CD4-positive, CD25-positive, alpha-beta regulatory T cell (primary cell): ENCODE measurements around the gene APOBEC3H. TPM values are rescaled to one million over a fixed set of nuclear protein-coding genes. Genes with fewer than 3 reads are reported as not detected.

ENCODE experiments used
- ATAC-seq, 2 donors: fragments of 150-1000 bp; cut with Tn5 transposase; one replicate each; pipeline ENCODE4 v1.10.0; 2021; ENCODE audit warnings: low read depth in 2 of 2, moderate number of reproducible peaks in 2 of 2, moderate library complexity in 1 of 2
- DNase-seq, 3 donors: peaks; one replicate each; pipeline versions ENCODE4 v3.0.0 to v3.0.0-alpha.2; 2012 to 2022; ENCODE audit warnings: mixed read lengths in 1 of 3
- H3K27ac ChIP-seq: one replicate; pipeline ENCODE4 v1.7.0; 2013; ENCODE audit warnings: mild to moderate bottlenecking, low read length; ENCODE audit not compliant: insufficient read depth, poor library complexity, severe bottlenecking
- H3K27me3 ChIP-seq: one replicate; pipeline ENCODE4 v1.7.0; 2013; ENCODE audit warnings: low read length; ENCODE audit not compliant: control insufficient read depth, insufficient read depth
- H3K36me3 ChIP-seq: one replicate; pipeline ENCODE4 v1.7.0; 2013; ENCODE audit warnings: mild to moderate bottlenecking, low read length, moderate library complexity; ENCODE audit not compliant: control insufficient read depth, insufficient read depth
- H3K4me1 ChIP-seq: 2 replicates; pipeline ENCODE4 v1.7.0; 2013; ENCODE audit warnings: mild to moderate bottlenecking, low read length; ENCODE audit not compliant: insufficient read depth, control insufficient read depth, poor library complexity, severe bottlenecking
- H3K4me3 ChIP-seq: one replicate; pipeline ENCODE4 v1.7.0; 2013; ENCODE audit warnings: low read depth, mild to moderate bottlenecking, low read length, moderate library complexity
- H3K9me3 ChIP-seq, 2 experiments: 1 replicate in 1 of 2; 2 replicates in 1 of 2; pipeline ENCODE4 v1.7.0; 2013; ENCODE audit warnings: low read length in 2 of 2, mild to moderate bottlenecking in 1 of 2, moderate library complexity in 1 of 2; ENCODE audit not compliant: control insufficient read depth in 2 of 2
- H3K27ac Mint-ChIP-seq, 3 donors: one replicate each; pipeline ENCODE4 v1.8.0; 2020 to 2022; ENCODE audit warnings: mild to moderate bottlenecking in 3 of 3, mixed read lengths in 3 of 3, moderate library complexity in 2 of 3
- H3K27me3 Mint-ChIP-seq: one replicate; pipeline ENCODE4 v1.8.0; 2022; ENCODE audit warnings: mild to moderate bottlenecking, mixed read lengths
- H3K36me3 Mint-ChIP-seq: one replicate; pipeline ENCODE4 v1.8.0; 2020; ENCODE audit warnings: mixed read lengths
- H3K4me1 Mint-ChIP-seq, 4 donors: one replicate each; pipeline ENCODE4 v1.8.0; 2020 to 2022; ENCODE audit warnings: mixed read lengths in 4 of 4, mild to moderate bottlenecking in 1 of 4
- H3K4me3 Mint-ChIP-seq, 4 donors: one replicate each; pipeline ENCODE4 v1.8.0; 2020 to 2022; ENCODE audit warnings: mild to moderate bottlenecking in 4 of 4, mixed read lengths in 4 of 4, moderate library complexity in 3 of 4
- H3K9me3 Mint-ChIP-seq, 7 donors: one replicate each; pipeline ENCODE4 v1.8.0; 2020 to 2022; ENCODE audit warnings: mixed read lengths in 7 of 7, mild to moderate bottlenecking in 3 of 7, moderate library complexity in 2 of 7
- polyA plus RNA-seq, 4 donors: library from polyadenylated mRNA; unstranded; fragments of 300-500 nt; fragmentation: Illumina TruSeq; gene quantifications; one replicate each; pipeline ENCODE4 v1.2.3, GENCODE V29; 2021
- total RNA-seq: library from RNA; stranded (reverse); gene quantifications from one replicate; pipeline ENCODE4 v1.2.3, GENCODE V29; 2022

Gene APOBEC3H
- total and polyA plus RNA-seq, 5 donors from 2014 or later: 1.7 to 7.8 (median 2.6) TPM

DNA sequence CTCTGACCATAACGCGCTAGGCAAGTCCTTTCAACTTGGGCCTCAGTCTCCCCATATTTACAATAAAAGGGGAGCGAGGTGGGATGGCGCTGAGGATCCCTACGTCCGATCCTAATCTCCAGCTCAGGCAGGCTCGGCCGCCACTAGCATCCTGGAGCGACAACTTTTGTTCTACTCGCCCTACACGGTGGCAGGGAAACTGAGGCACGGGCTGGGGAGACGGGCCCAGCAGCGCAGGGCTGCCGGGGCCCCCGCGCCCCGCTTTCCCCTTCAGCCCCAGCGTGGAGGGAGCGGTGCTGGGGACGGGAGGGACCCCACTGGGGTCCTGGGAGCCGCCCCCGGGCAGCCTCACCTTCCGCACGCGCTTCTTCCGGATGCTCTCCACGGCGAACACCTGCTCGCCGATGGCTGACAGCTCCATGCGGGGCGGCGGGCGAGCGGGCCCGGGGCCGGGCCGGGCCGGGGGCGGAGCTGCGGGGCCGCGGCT, 55.0 kb downstream of the APOBEC3H start:
- Histone ChIP-seq H3K9me3 (no peaks in the 10 kb centered on the region), H3K27me3 (peaks cover 3% of the 10 kb centered on the region), H3K36me3 (peaks cover 6% of the 10 kb centered on the region), H3K4me3 (peak overlapping the region; percentile 80), H3K27ac (peak overlapping the region; percentile 90), H3K4me1 (peaks cover 59% of the 10 kb centered on the region)
- ATAC-seq (no peak), DNase-seq (no peak)
- Mint-ChIP-seq H3K27ac (peak overlapping the region; percentile 5 to 98 (median 89)), H3K9me3 (peaks cover 0 to 3% (median 0%) of the 10 kb centered on the region in 7 donors), H3K4me1 (peaks cover 4 to 50% (median 33%) of the 10 kb centered on the region in 4 donors), H3K36me3 (peaks cover 6% of the 10 kb centered on the region), H3K27me3 (peaks cover 20% of the 10 kb centered on the region), H3K4me3 (peak overlapping the region; percentile 68 to 91 (median 86))

DNA sequence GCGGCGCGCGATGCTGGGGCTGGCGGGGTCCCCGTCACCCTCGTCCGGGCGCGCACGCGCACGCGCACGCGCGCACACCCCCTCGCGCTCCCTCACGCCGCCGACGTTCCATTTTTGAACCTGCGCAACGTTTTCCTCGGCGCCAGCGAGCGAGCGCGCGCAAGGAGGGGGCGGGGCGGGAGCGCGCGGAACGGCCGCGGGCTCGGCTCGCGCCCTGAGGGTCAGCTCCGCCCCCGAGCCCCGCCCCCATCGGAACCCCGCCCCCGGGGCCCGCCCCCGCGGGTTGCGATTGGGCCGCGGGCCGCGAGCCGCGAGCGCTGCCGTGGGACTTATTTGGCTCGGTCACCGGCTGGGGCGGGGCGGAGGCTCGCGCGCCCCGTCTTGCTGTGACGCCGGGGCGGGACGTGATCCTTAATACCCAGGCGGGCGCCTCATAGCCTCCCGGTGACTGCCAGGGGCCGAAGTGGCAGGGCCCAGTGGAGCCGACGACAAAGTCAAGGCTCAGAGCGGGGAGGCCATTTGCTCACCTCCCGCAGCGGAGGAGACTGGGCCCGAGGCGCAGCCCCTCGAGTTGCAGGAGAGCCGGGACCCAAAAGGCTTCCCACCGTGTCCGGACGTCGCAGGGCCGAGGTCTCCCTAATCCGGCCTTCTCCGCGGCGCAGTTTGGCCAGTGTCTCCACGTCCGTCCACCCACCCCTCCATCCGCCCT, 55.6 kb downstream of the APOBEC3H start, which contains the start of gene CBX7:
Gene CBX7, minus strand, starts transcription at position 170 of the 709 bp plus-strand sequence. CDS start 236 bp downstream, outside the sequence.
- peak; percentile 81 to 86 for ATAC-seq

DNA sequence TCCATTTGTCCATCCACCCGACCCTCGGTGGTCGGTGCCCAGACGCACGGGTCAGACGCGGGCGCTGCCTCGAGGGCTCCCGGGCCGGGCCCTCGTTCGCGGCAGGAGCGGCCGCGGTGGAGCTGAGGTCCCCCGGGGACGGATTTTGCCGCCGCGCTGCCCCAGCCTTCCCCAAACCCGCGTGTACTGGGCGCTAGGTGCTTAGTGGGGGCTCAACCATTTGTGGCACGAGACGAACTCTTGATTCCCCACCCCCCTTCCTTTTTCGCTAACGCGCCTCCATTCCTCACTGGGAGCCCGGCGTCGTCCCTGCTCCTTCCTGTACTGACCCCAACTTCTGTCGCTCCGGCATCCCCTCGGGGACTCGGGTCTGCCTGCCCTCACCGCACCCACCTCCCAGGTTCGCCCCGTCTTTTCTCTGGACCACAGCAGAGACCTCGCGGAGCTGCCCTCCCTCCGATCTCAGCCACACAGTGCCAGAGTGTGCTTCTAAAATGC, 56.2 kb downstream of the APOBEC3H start:
- H3K27me3 Mint-ChIP-seq: peaks cover 26% of the 10 kb centered on the region
- peaks cover 4 to 38% (median 30%) of the 10 kb centered on the region in 4 donors for H3K4me1 Mint-ChIP-seq
- DNase-seq (no peak), ATAC-seq (no peak)
- H3K27ac ChIP-seq: peak overlapping the region; percentile 85
- H3K27ac Mint-ChIP-seq: peak overlapping the region; percentile 88 to 98 (median 95)
- H3K4me3 Mint-ChIP-seq: peak overlapping the region; percentile 85 to 95 (median 90)
- H3K4me3 ChIP-seq: peak overlapping the region; percentile 37
- H3K9me3 ChIP-seq: no peaks in the 10 kb centered on the region
- peaks cover 6% of the 10 kb centered on the region for H3K36me3 ChIP-seq
- H3K4me1 ChIP-seq: peaks cover 47% of the 10 kb centered on the region
- peaks cover 0 to 3% (median 0%) of the 10 kb centered on the region in 7 donors for H3K9me3 Mint-ChIP-seq
- H3K27me3 ChIP-seq: peaks cover 3% of the 10 kb centered on the region
- peaks cover 6% of the 10 kb centered on the region for H3K36me3 Mint-ChIP-seq

More for the DNA sequence above, 55.6 kb downstream of the APOBEC3H start, which contains the start of gene CBX7:
- H3K9me3 ChIP-seq: no peaks in the 10 kb centered on the region
- H3K4me3 Mint-ChIP-seq: peak within 1 kb of the TSS; percentile 85 to 97 (median 90)
- H3K4me1 Mint-ChIP-seq: peaks cover 4 to 44% (median 33%) of the 10 kb centered on the region in 4 donors
- H3K4me1 ChIP-seq: peaks cover 53% of the 10 kb centered on the region
- peaks cover 24% of the 10 kb centered on the region for H3K27me3 Mint-ChIP-seq
- peak within 1 kb of the TSS; percentile 88 to 98 (median 95) for H3K27ac Mint-ChIP-seq
- peak; percentile 89 to 92 (median 92) for DNase-seq
- H3K27me3 ChIP-seq: peaks cover 3% of the 10 kb centered on the region
- peaks cover 0 to 3% (median 0%) of the 10 kb centered on the region in 7 donors for H3K9me3 Mint-ChIP-seq
- peak within 1 kb of the TSS; percentile 90 for H3K27ac ChIP-seq
- H3K36me3 ChIP-seq: peaks cover 6% of the 10 kb centered on the region
- H3K36me3 Mint-ChIP-seq: peaks cover 6% of the 10 kb centered on the region
- peak within 1 kb of the TSS; percentile 80 for H3K4me3 ChIP-seq

Other genes starting within 250 kb of the APOBEC3H start
- 47.2 TPM for gene CBX6, start 225.0 kb upstream of the APOBEC3H start, total RNA-seq
- gene CBX6, start 225.0 kb upstream of the APOBEC3H start, polyA plus RNA-seq: 1 to 10 TPM; 4.1 to 5.7 (median 5.4) TPM
- not detected for gene APOBEC3A, start 139.6 kb upstream of the APOBEC3H start, total RNA-seq
- gene APOBEC3A, start 139.6 kb upstream of the APOBEC3H start, polyA plus RNA-seq: under 1 TPM in 1 of 4 donors, not detected in 3; 0.29 TPM
- 2.1 TPM for gene APOBEC3B, start 114.9 kb upstream of the APOBEC3H start, total RNA-seq
- 1 to 10 TPM in 2 of 4 donors, under 1 TPM in 2; 0.17 to 1.4 (median 1.1) TPM for gene APOBEC3B, start 114.9 kb upstream of the APOBEC3H start, polyA plus RNA-seq
- gene APOBEC3C, start 83.0 kb upstream of the APOBEC3H start, total RNA-seq: 59.0 TPM
- 100 to 1,000 TPM in 2 of 4 donors, 10 to 100 TPM in 2; 87.5 to 146 (median 110) TPM for gene APOBEC3C, start 83.0 kb upstream of the APOBEC3H start, polyA plus RNA-seq
- 24.4 TPM for gene APOBEC3D, start 76.1 kb upstream of the APOBEC3H start, total RNA-seq
- 10 to 100 TPM; 14.4 to 24.7 (median 16.1) TPM for gene APOBEC3D, start 76.1 kb upstream of the APOBEC3H start, polyA plus RNA-seq
- gene APOBEC3F, start 56.4 kb upstream of the APOBEC3H start, total RNA-seq: 17.6 TPM
- 10 to 100 TPM in 2 of 4 donors, 1 to 10 TPM in 2; 7.8 to 18.4 (median 10.4) TPM for gene APOBEC3F, start 56.4 kb upstream of the APOBEC3H start, polyA plus RNA-seq
- gene APOBEC3G, start 20.0 kb upstream of the APOBEC3H start, total RNA-seq: 49.0 TPM
- gene APOBEC3G, start 20.0 kb upstream of the APOBEC3H start, polyA plus RNA-seq: 100 to 1,000 TPM in 1 of 4 donors, 10 to 100 TPM in 3; 51.0 to 105 (median 75.6) TPM
- 102 TPM for gene CBX7, start 55.4 kb downstream of the APOBEC3H start, total RNA-seq
- 10 to 100 TPM; 27.7 to 44.6 (median 35.4) TPM for gene CBX7, start 55.4 kb downstream of the APOBEC3H start, polyA plus RNA-seq
- gene PDGFB, start 147.7 kb downstream of the APOBEC3H start, total RNA-seq: 1.7 TPM
- 1 to 10 TPM in 3 of 4 donors, under 1 TPM in 1; 0.63 to 6.3 (median 4.7) TPM for gene PDGFB, start 147.7 kb downstream of the APOBEC3H start, polyA plus RNA-seq
- gene RPL3, start 222.4 kb downstream of the APOBEC3H start, total RNA-seq: 2,127 TPM
- 1,000 to 10,000 TPM; 1,978 to 4,217 (median 3,375) TPM for gene RPL3, start 222.4 kb downstream of the APOBEC3H start, polyA plus RNA-seq